ENCODE measurements around the gene SRD5A2.

DNA sequence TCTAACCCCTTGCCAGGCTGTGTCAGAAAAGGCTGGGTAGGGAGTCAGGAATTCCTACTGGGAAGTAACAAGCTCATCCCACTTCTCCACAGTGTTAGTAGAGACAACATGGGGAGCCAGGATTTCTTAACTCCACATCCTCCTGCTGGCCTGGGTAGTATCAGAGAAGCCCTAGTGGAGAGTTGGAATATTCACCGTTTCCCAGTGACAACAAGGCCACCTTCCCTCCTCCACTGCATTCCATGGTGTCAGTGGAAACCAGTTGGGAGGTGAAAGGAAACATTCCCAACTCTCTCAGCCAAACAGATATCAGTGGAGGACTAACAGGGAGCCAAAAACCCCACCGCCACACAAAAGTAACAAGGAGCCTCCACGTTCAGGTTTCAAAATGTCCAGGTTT is 41.2 kb downstream of the SRD5A2 start:
- TF ChIP-seq, protein P1, sequence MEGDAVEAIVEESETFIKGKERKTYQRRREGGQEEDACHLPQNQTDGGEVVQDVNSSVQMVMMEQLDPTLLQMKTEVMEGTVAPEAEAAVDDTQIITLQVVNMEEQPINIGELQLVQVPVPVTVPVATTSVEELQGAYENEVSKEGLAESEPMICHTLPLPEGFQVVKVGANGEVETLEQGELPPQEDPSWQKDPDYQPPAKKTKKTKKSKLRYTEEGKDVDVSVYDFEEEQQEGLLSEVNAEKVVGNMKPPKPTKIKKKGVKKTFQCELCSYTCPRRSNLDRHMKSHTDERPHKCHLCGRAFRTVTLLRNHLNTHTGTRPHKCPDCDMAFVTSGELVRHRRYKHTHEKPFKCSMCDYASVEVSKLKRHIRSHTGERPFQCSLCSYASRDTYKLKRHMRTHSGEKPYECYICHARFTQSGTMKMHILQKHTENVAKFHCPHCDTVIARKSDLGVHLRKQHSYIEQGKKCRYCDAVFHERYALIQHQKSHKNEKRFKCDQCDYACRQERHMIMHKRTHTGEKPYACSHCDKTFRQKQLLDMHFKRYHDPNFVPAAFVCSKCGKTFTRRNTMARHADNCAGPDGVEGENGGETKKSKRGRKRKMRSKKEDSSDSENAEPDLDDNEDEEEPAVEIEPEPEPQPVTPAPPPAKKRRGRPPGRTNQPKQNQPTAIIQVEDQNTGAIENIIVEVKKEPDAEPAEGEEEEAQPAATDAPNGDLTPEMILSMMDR (IDR thresholded peaks at IDR 0.05) = no peak
- no peak for TF ChIP-seq POLR2A (IDR thresholded peaks at IDR 0.05)
